ENCODE measurements around the gene ARL4C. TPM values are rescaled to one million over a fixed set of nuclear protein-coding genes. Genes with fewer than 3 reads are reported as not detected.

The ARL4C gene
- total and polyA plus RNA-seq, 2 of the 8 experiments (the other 6 are each of a cell fraction or from before 2014, with no cell fraction given) = 7.0 to 16.9 TPM

- DNase-seq (ENCODE audit: low read depth in 1 of 2, low spot score in 2 of 2) (no peak), FAIRE-seq (no peak)
- H3K23ac ChIP-seq (ENCODE audit: insufficient read length) = no peak overlapping the region
- H2AFZ ChIP-seq (ENCODE audit: low read length) = no peak overlapping the region
- H2BK12ac ChIP-seq (ENCODE audit: low read depth, low read length) = no peak overlapping the region
- no peak overlapping the region for H2BK5ac ChIP-seq (ENCODE audit: low read depth, low read length)
- no peaks in the 10 kb centered on the region for H3K9me3 ChIP-seq (ENCODE audit: insufficient read depth in 2 of 2, low read depth in 1 of 2, low read length in 1 of 2)
- no peak overlapping the region for H3K14ac ChIP-seq (ENCODE audit: insufficient read length)
- no peaks in the 10 kb centered on the region for H3K36me3 ChIP-seq (ENCODE audit: control insufficient read depth in 2 of 4, insufficient read depth in 4 of 4, low read length in 3 of 4)
- H3K9ac ChIP-seq (replicated peaks in 1 of 4; ENCODE audit: extremely low read depth in 1 of 4, low read depth in 3 of 4, low read length in 3 of 4) = no peak overlapping the region
- H2AK5ac ChIP-seq (ENCODE audit: low read depth, low read length) = no peak overlapping the region
- no peak overlapping the region for H3K18ac ChIP-seq (ENCODE audit: extremely low read depth, low read length)
- no peak overlapping the region for H2BK15ac ChIP-seq (ENCODE audit: low read length)
- H2BK120ac ChIP-seq (replicated peaks; ENCODE audit: low read depth, low read length) = no peak overlapping the region
- H3K4me3 ChIP-seq (ENCODE audit: extremely low read depth in 1 of 4, insufficient read depth in 2 of 4, low read depth in 3 of 4, low read length in 4 of 4) = no peak overlapping the region
- H3K79me1 ChIP-seq (ENCODE audit: low read depth, low read length) = no peaks in the 10 kb centered on the region
- H4K5ac ChIP-seq (ENCODE audit: insufficient read length, low read depth, low read length) = no peak overlapping the region
- no peaks in the 10 kb centered on the region for H3K23me2 ChIP-seq (ENCODE audit: low read depth, low read length)
- H3K4me2 ChIP-seq (ENCODE audit: insufficient read depth in 1 of 2, low read depth in 2 of 2, low read length in 2 of 2) = no peak overlapping the region
- ChIA-PET CTCF (ENCODE audit: partially characterized antibody) (no interaction called here), POLR2A (ENCODE audit: partially characterized antibody) (no interaction called here)
- H4K8ac ChIP-seq (ENCODE audit: extremely low read depth, insufficient read depth, low read length) = no peak overlapping the region
- H3K4me1 ChIP-seq (replicated peaks in 1 of 4; ENCODE audit: control insufficient read depth in 3 of 4, insufficient read depth in 4 of 4, low read length in 3 of 4) = no peaks in the 10 kb centered on the region; a peak in 1 of 7 replicates
- H4K20me1 ChIP-seq (replicated peaks in 1 of 2; ENCODE audit: control insufficient read depth in 1 of 2, insufficient read depth in 2 of 2, low read length in 2 of 2) = no peaks in the 10 kb centered on the region
- H3K79me2 ChIP-seq (ENCODE audit: control insufficient read depth in 1 of 2, insufficient read depth in 2 of 2, low read length in 2 of 2) = no peaks in the 10 kb centered on the region
- TF ChIP-seq BCL11A (IDR thresholded peaks at IDR 0.05; ENCODE audit: low read depth in 2 of 2, low read length in 2 of 2) = no peak
- TF ChIP-seq, protein P1, sequence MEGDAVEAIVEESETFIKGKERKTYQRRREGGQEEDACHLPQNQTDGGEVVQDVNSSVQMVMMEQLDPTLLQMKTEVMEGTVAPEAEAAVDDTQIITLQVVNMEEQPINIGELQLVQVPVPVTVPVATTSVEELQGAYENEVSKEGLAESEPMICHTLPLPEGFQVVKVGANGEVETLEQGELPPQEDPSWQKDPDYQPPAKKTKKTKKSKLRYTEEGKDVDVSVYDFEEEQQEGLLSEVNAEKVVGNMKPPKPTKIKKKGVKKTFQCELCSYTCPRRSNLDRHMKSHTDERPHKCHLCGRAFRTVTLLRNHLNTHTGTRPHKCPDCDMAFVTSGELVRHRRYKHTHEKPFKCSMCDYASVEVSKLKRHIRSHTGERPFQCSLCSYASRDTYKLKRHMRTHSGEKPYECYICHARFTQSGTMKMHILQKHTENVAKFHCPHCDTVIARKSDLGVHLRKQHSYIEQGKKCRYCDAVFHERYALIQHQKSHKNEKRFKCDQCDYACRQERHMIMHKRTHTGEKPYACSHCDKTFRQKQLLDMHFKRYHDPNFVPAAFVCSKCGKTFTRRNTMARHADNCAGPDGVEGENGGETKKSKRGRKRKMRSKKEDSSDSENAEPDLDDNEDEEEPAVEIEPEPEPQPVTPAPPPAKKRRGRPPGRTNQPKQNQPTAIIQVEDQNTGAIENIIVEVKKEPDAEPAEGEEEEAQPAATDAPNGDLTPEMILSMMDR (IDR thresholded peaks at IDR 0.05; ENCODE audit: control extremely low read depth in 1 of 3, insufficient read depth in 1 of 3, low read depth in 1 of 3, low read length in 3 of 3) = no peak
- no peaks in the 10 kb centered on the region for H3K27me3 ChIP-seq (replicated peaks in 1 of 4; ENCODE audit: control insufficient read depth in 3 of 4, extremely low read depth in 1 of 4, insufficient read depth in 3 of 4, low read length in 3 of 4)
- H3K56ac ChIP-seq (replicated peaks; ENCODE audit: insufficient read length, low read depth, low read length) = no peak overlapping the region
- no peak overlapping the region for H3K4ac ChIP-seq (replicated peaks; ENCODE audit: insufficient read length, low read depth, low read length)
- H4K91ac ChIP-seq (replicated peaks; ENCODE audit: insufficient read length, low read length) = no peak overlapping the region
- 88% methylated on average over 5 of the region's 5 CpGs; no CpG with 5 or more reads in 1 of the 2 experiments for WGBS, 2 experiments (ENCODE audit: extremely low coverage in 1 of 2, insufficient coverage in 1 of 2, insufficient read length in 1 of 2, insufficient replicate concordance in 2 of 2, low coverage in 1 of 2, low lambda C conversion rate in 2 of 2, missing lambda C conversion rate in 1 of 2)
- H2BK20ac ChIP-seq (ENCODE audit: low read length) = no peak overlapping the region
- no peak overlapping the region for H3K27ac ChIP-seq (ENCODE audit: low read depth, low read length)
Observed at GRCh38 chr2:234481301-234481700, 15.6 kb downstream of the ARL4C start.
